GM18498 (cell line): Measurements from ENCODE around the gene BANF2.

ENCODE experiments used
- ATAC-seq: cut with Tn5 transposase; IDR thresholded peaks from one replicate; pipeline ENCODE4 v1.9.1; 2021; ENCODE audit warnings: mild to moderate bottlenecking, moderate library complexity; ENCODE audit not compliant: unreplicated experiment

The BANF2 gene

DNA sequence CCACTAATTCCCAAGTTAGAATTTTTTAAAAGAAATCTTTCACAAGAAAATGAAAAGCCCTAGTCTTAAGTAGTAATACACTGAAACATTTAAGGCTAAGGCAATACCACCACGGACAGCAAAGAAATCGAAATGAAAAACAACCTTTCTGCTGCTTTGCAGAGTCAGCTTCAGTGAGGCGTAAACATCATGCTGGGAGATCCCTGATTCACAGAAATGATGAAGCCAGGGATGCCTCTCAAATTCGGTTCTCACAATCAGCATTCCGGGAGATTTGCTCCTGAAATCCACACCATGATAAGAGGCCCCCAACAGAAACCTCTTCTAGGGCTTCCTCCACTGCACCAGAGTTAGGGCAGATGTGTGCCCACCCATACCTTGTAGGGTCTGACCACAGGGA, 36.3 kb upstream of the BANF2 start:
- ATAC-seq = no peak

DNA sequence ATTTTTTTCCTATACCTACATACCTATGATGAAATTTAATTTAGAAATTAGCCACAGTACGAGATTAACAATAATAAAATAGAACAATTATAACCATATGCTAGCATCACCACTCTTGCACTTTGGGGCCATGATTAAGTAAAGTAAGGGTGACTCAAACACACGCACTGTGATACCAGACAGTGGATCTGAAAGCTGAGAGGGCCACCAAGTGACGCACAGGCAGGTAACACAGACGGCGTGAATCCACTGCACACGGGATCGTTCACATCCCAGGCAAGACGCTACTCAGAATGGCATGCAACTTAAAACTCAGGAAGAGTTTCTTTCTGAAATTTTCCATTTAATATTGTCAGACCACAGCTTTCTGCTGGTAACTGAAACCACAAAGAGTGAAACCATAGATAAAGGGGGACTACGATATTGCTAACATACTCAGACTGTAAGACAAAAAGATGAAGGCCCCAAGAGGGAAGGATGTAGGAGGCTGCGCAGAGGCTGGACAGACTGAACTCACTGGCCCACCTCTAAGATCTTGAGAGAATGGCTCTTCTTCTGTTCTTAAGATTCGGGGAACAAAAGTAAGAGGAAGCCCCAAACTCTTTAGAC, 35.6 kb upstream of the BANF2 start:
- ATAC-seq = no peak

DNA sequence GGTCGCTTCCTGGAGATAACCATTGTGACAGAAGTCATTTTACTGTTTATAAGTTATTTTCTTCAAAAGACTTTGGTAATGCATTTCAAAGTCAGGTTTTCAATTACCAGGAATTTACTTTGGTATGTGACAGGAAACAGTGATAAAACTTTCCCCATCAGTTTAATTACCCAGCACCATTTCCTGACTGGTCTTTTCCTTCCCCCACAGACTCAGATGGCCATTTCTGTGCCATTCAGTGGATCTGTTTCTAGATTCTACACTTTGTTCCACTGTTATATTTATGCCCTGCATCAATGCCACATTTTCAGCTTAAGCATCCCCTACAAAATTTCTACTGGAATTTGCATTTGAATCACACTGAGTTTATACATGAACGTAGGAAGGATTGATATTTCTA, 34.0 kb upstream of the BANF2 start:
- no peak for ATAC-seq

DNA sequence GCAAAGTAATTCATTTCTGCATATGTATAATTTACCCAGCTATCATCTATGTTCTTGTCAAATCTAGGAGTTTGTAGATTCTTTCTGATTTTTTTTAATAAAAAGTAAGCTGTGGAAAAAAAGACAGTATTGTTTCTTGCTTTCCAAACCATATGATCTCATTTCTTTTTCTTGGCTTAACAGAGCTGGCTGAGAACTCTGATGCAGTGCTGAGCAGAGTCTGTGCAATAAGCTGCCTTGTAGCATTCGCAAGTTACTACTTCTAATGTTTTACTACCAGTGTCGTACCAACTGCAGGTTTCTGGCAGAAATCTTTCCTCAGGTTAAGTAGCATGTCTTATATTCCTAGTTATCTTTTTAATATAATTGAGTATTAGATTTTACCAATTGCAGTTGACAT, 33.3 kb upstream of the BANF2 start:
- ATAC-seq = no peak

DNA sequence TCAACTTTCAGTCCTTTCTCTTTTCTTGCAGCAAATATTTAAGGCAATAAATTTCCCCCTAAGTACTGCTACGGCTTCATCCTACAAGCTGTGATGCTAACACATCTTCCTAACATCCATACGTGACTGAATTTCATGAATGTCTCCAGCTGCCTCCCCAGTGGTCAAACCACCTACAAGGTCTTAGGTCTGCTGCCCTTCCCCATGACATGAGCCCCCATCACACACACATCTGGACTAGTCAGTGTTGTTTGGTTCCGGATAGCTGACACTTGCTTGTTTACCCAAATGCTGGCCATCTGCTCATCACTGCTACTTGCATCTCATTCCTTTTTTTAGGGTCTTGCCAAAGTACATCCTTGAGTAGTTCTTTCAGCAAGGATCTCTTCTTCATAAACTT, 32.3 kb upstream of the BANF2 start:
- ATAC-seq = no peak

DNA sequence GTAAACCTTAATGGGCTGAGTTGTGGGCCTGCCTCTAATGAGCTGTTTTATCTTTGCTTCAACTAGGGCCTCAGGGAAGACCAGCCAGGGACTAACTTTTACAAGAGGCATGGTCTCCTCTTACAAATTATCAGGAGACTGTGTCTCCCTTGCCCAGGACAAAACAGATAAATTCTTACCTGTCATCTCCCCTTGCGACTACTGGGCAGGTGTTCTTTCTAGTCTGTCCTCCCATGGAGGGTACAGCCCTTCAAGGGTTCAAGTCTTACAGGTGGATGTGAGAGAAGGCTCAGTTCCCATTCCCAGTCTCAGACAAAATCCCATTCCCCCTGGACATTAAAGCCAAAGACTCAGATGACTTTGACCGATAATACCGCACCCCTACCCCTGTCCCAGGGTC, 31.3 kb upstream of the BANF2 start:
- no peak for ATAC-seq

DNA sequence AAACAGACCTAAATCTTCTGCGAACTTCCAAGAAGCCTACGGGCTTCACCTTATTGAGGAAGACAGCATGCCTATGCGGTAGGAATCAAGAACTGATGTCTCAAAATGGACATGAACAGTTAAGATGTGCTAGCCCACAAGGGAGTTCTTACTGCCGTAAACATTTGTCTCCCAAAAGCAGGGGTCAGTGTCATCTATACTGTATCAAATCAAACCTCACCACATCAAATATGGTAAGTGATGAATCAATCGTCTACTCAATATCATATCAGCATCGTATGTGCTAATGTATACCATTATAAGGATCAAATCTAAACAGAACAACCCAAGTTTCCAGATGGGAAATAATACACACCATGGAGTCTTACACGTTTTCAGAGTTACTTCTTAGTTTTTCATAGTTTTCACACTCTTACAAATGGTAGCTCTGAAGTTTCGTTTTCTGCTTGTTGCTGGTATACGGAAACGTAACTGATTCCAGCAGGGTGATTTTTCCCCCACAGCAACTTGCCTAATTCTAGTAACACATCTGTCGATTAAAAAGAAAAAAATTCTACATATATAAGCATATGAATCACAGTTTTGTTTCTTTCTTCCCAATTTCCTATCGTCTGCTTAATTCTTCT, 30.3 kb upstream of the BANF2 start:
- no peak for ATAC-seq

DNA sequence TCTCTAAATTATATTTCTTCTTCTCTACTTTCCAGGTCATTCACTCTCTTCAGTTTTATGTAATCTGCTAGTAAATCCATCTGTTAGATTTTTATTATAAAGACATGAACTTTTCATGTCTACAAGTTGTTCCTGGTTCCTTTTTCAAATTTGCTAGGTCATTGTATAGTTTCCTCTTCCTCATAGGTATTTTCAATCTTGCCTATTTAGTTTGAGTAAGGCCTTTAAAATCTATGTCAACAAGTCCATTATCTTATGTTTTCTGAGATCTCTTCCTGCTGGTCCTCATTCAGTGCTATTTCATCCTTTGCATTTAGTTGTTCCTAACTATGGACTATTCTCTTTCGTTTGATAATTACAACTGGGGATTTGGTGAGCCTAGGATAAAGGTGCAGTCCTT, 28.8 kb upstream of the BANF2 start:
- no peak for ATAC-seq

DNA sequence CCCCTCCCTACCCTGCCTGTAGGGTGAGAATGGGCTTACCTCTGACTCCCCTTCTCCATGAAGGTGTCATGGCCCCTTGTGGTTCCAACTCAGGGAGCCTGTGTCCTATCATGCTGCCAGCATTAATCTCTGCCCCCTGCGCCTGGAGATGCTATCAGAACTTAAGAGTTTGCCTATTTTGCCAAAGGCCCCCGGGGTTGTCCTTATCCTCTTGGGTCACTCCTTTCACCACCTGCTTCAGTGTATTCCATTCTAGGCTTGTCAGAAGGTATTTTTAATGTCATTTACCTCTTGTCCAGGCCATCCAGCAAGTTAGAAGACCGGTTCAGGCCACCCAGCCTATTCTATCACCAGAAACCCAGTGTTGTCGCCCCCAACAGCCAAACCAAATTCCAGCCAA, 28.2 kb upstream of the BANF2 start:
- ATAC-seq = no peak

DNA sequence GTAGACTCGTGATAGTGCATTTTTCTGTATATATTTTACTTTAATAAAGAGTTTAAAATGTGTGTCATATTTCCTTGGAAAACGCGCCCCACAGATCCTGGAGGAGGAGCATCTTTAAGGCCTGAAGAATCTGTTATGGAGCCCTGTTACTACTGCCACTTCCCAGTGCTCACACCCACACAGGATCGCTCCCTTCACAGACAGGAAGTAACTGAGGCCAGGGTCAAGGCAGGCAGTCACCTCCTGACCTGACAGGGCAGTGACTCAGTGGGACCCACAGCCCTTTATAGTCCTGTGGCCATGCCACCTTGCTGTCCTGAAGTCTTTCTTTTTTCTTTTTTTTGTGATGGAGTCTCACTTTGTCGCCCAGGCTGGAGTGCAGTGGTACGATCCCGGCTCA, 26.7 kb upstream of the BANF2 start:
- ATAC-seq = no peak

DNA sequence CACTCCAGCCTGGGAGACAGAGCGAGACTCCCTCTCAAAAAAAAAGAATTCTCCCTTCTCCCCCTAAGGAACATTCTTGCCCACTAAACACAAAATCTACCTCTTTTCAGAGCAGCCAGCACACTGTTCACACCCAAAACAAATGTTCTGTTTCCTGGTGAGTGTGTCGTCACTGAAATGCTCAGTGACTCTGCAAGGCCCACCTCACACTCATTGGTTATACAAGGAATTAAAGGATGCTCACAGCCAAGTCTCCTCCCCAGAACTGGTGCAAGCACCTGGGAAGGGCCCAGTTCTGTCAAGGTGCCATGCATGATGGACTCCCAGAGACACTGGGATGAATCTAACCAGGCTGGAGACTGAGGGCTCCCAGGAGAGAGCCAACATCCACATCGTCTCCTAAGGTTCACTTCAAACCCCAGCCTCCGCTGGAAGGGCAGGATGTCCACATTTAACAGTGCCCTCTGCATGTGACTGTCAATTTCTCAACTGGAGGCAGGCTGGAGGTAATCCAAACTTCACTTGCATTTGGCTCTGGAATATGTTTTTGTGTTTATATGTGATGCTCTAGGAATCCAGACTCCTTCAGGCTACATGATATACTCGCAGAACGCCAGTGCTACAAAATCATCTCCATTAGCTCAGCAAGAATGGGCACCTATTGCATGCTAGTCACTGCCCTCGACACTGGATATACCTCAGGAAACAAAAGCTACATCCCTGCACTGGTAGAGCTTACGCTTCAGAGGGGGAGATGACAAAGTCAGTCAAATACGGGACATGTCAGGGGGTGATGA, 24.8 kb upstream of the BANF2 start:
- no peak for ATAC-seq

DNA sequence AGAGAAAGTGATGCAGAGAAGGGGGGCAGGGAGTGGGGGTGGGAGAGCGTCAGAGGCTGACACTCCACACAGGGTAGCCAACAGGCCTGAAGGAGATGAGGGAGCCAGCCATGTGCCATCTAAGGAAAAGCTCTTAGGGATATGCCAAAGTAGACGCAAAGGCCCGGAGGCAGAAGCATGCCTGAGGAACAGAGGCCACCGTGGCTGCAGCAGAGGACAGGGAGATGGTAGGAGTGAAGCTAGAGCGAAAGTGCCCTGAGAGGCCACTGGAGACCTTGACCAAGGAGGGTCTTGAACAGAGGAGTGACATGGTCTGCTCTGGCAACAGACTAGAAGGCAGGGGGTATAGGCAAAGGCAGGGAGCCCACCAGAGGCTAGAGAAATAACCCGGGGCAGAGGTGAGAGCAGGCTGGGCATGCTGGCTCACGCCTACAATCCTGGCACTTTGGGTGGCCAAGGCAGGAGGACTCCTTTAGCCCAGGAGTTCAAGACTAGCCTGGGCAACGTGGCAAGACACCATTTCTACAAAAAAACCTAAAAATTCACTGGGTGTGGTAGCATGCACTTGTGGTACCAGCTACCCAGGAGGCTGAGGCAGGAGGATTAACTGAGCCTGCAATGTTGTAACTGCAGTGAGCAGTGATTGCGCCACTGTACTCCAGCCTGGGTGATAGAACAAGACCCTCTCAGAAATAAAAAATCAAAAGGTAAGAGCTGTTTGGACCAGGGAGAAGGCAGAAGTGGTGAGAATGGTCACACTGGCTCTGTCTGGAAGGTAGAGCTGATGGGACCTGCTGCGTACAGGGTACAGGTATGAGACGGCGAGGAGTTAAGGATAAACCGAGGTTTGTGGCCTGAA, 24.0 kb upstream of the BANF2 start:
- no peak for ATAC-seq

DNA sequence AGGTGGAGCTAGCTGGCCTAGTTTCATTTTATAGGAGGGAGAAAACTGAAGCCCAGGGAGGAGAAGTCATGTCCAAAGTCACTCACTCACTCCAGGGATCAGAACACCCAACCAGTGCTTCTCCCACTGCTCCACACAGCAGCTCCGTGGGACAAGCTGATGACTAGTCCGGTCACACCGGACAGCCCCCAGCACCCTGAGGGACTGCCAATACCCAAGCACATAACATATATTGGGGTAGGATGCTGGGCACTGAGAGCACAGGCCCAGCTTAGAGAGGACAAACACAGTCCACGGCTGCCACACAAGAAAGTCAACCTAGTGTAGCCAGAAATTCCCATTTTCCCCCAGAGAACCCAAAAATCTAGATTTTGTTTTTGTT, 23.4 kb upstream of the BANF2 start:
- ATAC-seq = no peak

DNA sequence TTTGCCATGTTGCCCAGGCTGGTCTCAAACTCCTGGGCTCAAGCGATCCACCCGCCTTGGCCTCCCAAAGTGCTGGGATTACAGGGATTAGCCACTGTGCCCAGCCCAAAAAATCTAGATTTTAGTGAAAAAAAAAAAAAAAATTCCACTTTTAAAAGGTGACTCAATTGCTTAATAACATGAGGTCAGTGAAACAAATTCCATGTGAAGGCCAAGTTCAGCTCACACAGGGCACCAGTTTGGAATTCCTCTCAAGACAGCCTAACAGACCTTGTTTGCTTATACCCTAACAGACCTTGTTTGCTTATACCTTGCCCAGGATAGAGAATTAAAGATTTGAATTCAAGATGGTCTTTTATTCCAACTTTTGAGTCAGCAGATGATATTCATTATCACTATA, 22.8 kb upstream of the BANF2 start:
- ATAC-seq = no peak

DNA sequence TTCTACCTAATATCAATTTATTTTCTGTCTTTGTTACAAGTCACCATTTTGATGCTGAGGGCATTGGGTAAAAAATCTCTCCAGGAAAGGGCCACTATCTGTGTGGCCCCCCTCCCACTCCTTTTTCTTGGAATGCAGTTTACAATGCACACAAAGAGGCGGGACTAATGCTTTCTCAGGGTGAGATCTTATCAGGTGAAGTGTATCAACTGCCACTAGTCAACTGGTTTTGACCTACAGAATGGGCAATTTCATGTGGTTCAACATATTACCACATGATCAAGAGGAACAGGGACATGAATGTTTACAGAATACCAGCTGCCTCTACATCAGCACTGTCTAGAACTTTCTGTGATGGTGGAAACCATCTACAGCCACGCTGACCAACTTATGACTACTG, 21.5 kb upstream of the BANF2 start:
- ATAC-seq = no peak

DNA sequence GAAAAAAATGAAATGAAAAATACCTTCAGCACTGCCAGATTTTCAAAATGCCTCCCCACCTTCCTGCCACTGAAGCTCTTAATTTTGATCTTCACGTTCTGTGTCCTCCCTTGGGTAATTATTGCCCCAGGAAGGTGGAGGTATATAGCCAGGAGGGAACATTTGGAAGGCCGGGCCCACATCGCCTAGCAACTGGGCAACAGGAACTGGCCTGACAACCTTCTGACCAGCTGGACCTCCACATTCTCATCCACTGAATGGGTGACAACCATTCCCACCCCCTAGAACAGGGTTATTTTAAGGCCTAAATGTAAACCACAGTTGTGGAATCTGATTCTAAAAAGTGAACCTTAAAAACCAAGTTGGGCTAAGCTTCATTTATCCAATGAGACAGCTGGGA, 20.9 kb upstream of the BANF2 start:
- ATAC-seq = no peak

DNA sequence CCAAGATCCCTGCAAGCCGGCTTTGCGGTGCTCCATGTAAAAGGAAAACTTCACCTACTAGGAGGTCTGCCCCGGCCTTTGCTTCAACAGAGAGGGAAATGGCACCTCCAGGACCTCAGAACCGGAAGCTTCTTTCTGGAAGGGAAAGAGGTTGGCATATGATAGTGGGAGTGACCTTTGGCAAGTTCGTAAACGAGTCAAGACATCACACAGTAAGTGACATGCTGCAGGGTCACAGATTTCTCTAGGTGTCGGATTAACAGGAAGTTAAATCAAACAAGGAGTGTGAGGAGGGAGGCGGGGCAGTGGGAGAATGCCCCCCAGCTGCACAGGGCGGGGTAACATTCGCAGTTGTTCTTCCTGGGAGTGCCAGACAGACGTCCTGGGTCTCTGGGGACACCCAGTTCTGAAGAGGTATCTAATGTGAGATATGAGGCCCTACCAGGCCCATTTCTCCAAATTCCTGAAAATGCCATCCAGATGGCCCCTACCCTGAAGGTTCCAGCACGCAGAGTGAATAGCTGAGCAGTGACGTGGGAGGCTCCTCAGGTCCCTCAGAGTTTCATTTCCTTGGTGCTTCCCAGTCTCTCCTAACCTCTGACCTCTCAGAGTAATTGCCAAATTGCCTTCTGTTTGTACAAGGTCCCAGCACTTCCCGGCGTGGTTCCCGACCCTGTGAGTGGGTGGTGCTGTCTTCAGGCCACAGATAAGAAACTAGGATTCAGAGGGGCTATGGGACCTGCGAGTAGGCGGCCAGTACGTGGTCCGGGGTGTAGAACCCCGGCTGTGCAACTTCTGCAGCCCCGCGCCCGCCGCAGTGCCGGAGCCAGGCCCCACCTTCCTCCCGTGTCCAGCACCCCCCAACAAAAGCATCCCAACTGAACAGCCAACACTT, 19.6 kb upstream of the BANF2 start:
- ATAC-seq = no peak

DNA sequence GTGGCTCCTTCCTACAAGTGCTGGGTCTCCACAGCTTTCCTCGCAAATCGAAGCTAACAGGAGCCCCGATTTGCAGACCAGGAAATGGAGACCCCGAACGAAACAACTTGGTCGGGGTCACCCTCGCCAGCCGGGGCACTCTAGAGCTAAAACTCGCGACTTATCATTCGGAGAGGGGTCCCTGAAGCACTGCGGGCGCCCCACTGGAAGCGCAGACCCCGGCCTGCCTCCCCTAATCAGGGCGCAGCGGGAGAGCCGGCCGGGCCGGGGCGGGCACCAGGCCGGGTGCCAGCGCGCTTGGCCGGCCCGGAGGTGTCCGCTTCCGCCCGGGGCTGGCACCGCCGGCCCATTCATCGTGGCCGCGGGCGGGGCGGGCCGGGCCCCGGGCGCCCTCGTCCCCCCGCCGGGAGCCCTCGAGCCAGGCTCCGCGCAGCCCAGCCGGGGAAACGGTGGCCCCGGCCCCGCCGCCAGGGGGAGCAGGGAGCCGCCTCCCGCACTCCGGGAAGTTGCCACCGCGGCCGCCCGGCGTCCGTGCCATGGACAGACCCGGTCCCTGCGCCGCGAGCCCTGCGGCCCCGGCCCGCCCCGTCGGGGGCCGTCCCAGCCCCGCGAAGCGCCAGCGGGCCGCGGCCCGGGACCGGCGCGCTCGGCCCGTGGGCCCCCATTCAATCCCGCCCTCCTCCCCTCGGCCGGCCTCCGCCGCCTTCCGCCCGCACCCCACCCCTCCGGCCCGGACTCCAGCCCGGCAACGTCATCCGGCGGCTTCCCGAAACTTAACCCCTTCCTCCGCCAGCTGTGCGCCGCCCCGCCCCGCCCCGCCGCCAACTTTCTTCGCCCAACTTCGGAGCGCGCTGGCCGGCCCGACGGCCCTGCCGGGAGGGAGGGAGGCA, 18.7 kb upstream of the BANF2 start:
- ATAC-seq = peak; percentile 46

DNA sequence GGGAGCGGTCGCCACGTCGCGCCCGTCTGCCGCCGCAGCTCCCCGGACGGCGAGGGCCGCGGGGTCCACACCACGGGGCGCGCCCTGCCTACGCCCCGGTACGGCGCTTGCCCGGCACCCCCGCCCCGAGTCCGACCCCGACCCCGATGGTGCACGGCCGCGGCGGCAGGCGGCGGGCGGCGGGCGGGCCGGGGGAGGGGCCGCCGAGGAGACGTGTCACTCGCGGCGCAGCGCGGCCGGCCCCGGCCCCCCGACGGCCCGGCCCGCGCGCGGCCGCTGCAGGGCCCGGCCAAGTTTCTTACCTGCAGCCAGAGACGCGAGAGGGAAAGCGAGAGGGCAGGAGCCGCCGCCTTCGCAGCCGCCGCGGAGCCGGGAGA, 18.1 kb upstream of the BANF2 start:
- peak; percentile 23 for ATAC-seq
